CD4-positive, CD25-positive, alpha-beta regulatory T cell (primary cell): Measurements from ENCODE around the gene LDB2. TPM values are rescaled to one million over a fixed set of nuclear protein-coding genes. Genes with fewer than 3 reads are reported as not detected.

Source experiments
- ATAC-seq, 2 donors: fragments of 150-1000 bp; cut with Tn5 transposase; one replicate each; pipeline ENCODE4 v1.10.0; 2021; ENCODE audit warnings: low read depth in 2 of 2, moderate number of reproducible peaks in 2 of 2, moderate library complexity in 1 of 2
- DNase-seq, 3 donors: peaks; one replicate each; pipeline versions ENCODE4 v3.0.0 to v3.0.0-alpha.2; 2012 to 2022; ENCODE audit warnings: mixed read lengths in 1 of 3
- H3K27ac ChIP-seq: one replicate; pipeline ENCODE4 v1.7.0; 2013; ENCODE audit warnings: mild to moderate bottlenecking, low read length; ENCODE audit not compliant: insufficient read depth, poor library complexity, severe bottlenecking
- H3K27me3 ChIP-seq: one replicate; pipeline ENCODE4 v1.7.0; 2013; ENCODE audit warnings: low read length; ENCODE audit not compliant: control insufficient read depth, insufficient read depth
- H3K36me3 ChIP-seq: one replicate; pipeline ENCODE4 v1.7.0; 2013; ENCODE audit warnings: mild to moderate bottlenecking, low read length, moderate library complexity; ENCODE audit not compliant: control insufficient read depth, insufficient read depth
- H3K4me1 ChIP-seq: 2 replicates; pipeline ENCODE4 v1.7.0; 2013; ENCODE audit warnings: mild to moderate bottlenecking, low read length; ENCODE audit not compliant: insufficient read depth, control insufficient read depth, poor library complexity, severe bottlenecking
- H3K4me3 ChIP-seq: one replicate; pipeline ENCODE4 v1.7.0; 2013; ENCODE audit warnings: low read depth, mild to moderate bottlenecking, low read length, moderate library complexity
- H3K9me3 ChIP-seq, 2 experiments: 1 replicate in 1 of 2; 2 replicates in 1 of 2; pipeline ENCODE4 v1.7.0; 2013; ENCODE audit warnings: low read length in 2 of 2, mild to moderate bottlenecking in 1 of 2, moderate library complexity in 1 of 2; ENCODE audit not compliant: control insufficient read depth in 2 of 2
- H3K27ac Mint-ChIP-seq, 3 donors: one replicate each; pipeline ENCODE4 v1.8.0; 2020 to 2022; ENCODE audit warnings: mild to moderate bottlenecking in 3 of 3, mixed read lengths in 3 of 3, moderate library complexity in 2 of 3
- H3K27me3 Mint-ChIP-seq: one replicate; pipeline ENCODE4 v1.8.0; 2022; ENCODE audit warnings: mild to moderate bottlenecking, mixed read lengths
- H3K36me3 Mint-ChIP-seq: one replicate; pipeline ENCODE4 v1.8.0; 2020; ENCODE audit warnings: mixed read lengths
- H3K4me1 Mint-ChIP-seq, 4 donors: one replicate each; pipeline ENCODE4 v1.8.0; 2020 to 2022; ENCODE audit warnings: mixed read lengths in 4 of 4, mild to moderate bottlenecking in 1 of 4
- H3K4me3 Mint-ChIP-seq, 4 donors: one replicate each; pipeline ENCODE4 v1.8.0; 2020 to 2022; ENCODE audit warnings: mild to moderate bottlenecking in 4 of 4, mixed read lengths in 4 of 4, moderate library complexity in 3 of 4
- H3K9me3 Mint-ChIP-seq, 7 donors: one replicate each; pipeline ENCODE4 v1.8.0; 2020 to 2022; ENCODE audit warnings: mixed read lengths in 7 of 7, mild to moderate bottlenecking in 3 of 7, moderate library complexity in 2 of 7
- polyA plus RNA-seq, 4 donors: library from polyadenylated mRNA; unstranded; fragments of 300-500 nt; fragmentation: Illumina TruSeq; gene quantifications; one replicate each; pipeline ENCODE4 v1.2.3, GENCODE V29; 2021
- total RNA-seq: library from RNA; stranded (reverse); gene quantifications from one replicate; pipeline ENCODE4 v1.2.3, GENCODE V29; 2022

Gene LDB2
- total and polyA plus RNA-seq, 5 donors from 2014 or later, result not detected

GRCh38 chr4:16721613-16722291 is 176.7 kb downstream of the LDB2 start:
- peaks cover 0 to 15% (median 2%) of the 10 kb centered on the region in 7 donors for H3K9me3 Mint-ChIP-seq
- H3K4me3 Mint-ChIP-seq, result no peak overlapping the region
- Histone ChIP-seq H3K4me1 (no peaks in the 10 kb centered on the region), H3K4me3 (no peak overlapping the region), H3K27me3 (no peaks in the 10 kb centered on the region), H3K27ac (no peak overlapping the region), H3K9me3 (no peaks in the 10 kb centered on the region), H3K36me3 (no peaks in the 10 kb centered on the region)
- DNase-seq (no peak), ATAC-seq (no peak)
- no peak overlapping the region for H3K27ac Mint-ChIP-seq
- no peaks in the 10 kb centered on the region for H3K27me3 Mint-ChIP-seq
- no peaks in the 10 kb centered on the region for H3K36me3 Mint-ChIP-seq
- no peaks in the 10 kb centered on the region for H3K4me1 Mint-ChIP-seq

- Mint-ChIP-seq H3K27ac (no peak overlapping the region), H3K9me3 (peaks cover 0 to 15% (median 2%) of the 10 kb centered on the region in 7 donors), H3K36me3 (no peaks in the 10 kb centered on the region), H3K4me1 (no peaks in the 10 kb centered on the region), H3K4me3 (no peak overlapping the region), H3K27me3 (no peaks in the 10 kb centered on the region)
- no peaks in the 10 kb centered on the region for H3K36me3 ChIP-seq
- no peaks in the 10 kb centered on the region for H3K4me1 ChIP-seq
- no peaks in the 10 kb centered on the region for H3K27me3 ChIP-seq
- no peak overlapping the region for H3K27ac ChIP-seq
- no peak overlapping the region for H3K4me3 ChIP-seq
- no peaks in the 10 kb centered on the region for H3K9me3 ChIP-seq
- ATAC-seq (no peak), DNase-seq (no peak)
Observed at GRCh38 chr4:16720761-16721160, 177.7 kb downstream of the LDB2 start.

- Mint-ChIP-seq H3K27ac (no peak overlapping the region), H3K4me3 (no peak overlapping the region), H3K36me3 (no peaks in the 10 kb centered on the region), H3K9me3 (peaks cover 0 to 4% (median 2%) of the 10 kb centered on the region in 7 donors), H3K4me1 (no peaks in the 10 kb centered on the region), H3K27me3 (no peaks in the 10 kb centered on the region)
- no peak overlapping the region for H3K4me3 ChIP-seq
- no peaks in the 10 kb centered on the region for H3K9me3 ChIP-seq
- DNase-seq (no peak), ATAC-seq (no peak)
- H3K4me1 ChIP-seq, result no peaks in the 10 kb centered on the region
- no peaks in the 10 kb centered on the region for H3K27me3 ChIP-seq
- H3K36me3 ChIP-seq, result no peaks in the 10 kb centered on the region
- H3K27ac ChIP-seq, result no peak overlapping the region
Observed at GRCh38 chr4:16717266-16717970, 181.0 kb downstream of the LDB2 start.

- DNase-seq, result no peak
- Histone ChIP-seq H3K27me3 (no peaks in the 10 kb centered on the region), H3K27ac (no peak overlapping the region), H3K4me1 (no peaks in the 10 kb centered on the region), H3K4me3 (no peak overlapping the region), H3K9me3 (no peaks in the 10 kb centered on the region), H3K36me3 (no peaks in the 10 kb centered on the region)
- H3K27ac Mint-ChIP-seq, result no peak overlapping the region
- ATAC-seq, result no peak
- H3K27me3 Mint-ChIP-seq, result no peaks in the 10 kb centered on the region
- no peak overlapping the region for H3K4me3 Mint-ChIP-seq
- peaks cover 0 to 9% (median 2%) of the 10 kb centered on the region in 7 donors for H3K9me3 Mint-ChIP-seq
- H3K4me1 Mint-ChIP-seq, result no peaks in the 10 kb centered on the region
- H3K36me3 Mint-ChIP-seq, result no peaks in the 10 kb centered on the region
Observed at GRCh38 chr4:16715482-16715881, 183.0 kb downstream of the LDB2 start.

- H3K9me3 ChIP-seq, result no peaks in the 10 kb centered on the region
- DNase-seq, result no peak
- no peak for ATAC-seq
- Mint-ChIP-seq H3K27ac (no peak overlapping the region), H3K4me3 (no peak overlapping the region), H3K4me1 (no peaks in the 10 kb centered on the region), H3K27me3 (no peaks in the 10 kb centered on the region), H3K36me3 (no peaks in the 10 kb centered on the region), H3K9me3 (peaks cover 0 to 9% (median 0%) of the 10 kb centered on the region in 7 donors)
- no peaks in the 10 kb centered on the region for H3K4me1 ChIP-seq
- no peaks in the 10 kb centered on the region for H3K27me3 ChIP-seq
- H3K27ac ChIP-seq, result no peak overlapping the region
- no peak overlapping the region for H3K4me3 ChIP-seq
- H3K36me3 ChIP-seq, result no peaks in the 10 kb centered on the region
Observed at GRCh38 chr4:16714191-16714590, 184.3 kb downstream of the LDB2 start.

GRCh38 chr4:16713696-16714095 is 184.7 kb downstream of the LDB2 start:
- Mint-ChIP-seq H3K4me3 (no peak overlapping the region), H3K27ac (no peak overlapping the region), H3K36me3 (no peaks in the 10 kb centered on the region), H3K4me1 (no peaks in the 10 kb centered on the region), H3K27me3 (no peaks in the 10 kb centered on the region), H3K9me3 (peaks cover 0 to 9% (median 0%) of the 10 kb centered on the region in 7 donors)
- Histone ChIP-seq H3K27ac (no peak overlapping the region), H3K4me1 (no peaks in the 10 kb centered on the region), H3K27me3 (no peaks in the 10 kb centered on the region), H3K36me3 (no peaks in the 10 kb centered on the region), H3K4me3 (no peak overlapping the region), H3K9me3 (no peaks in the 10 kb centered on the region)
- no peak for ATAC-seq
- no peak for DNase-seq

GRCh38 chr4:16713271-16713670 is 185.2 kb downstream of the LDB2 start:
- Mint-ChIP-seq H3K36me3 (no peaks in the 10 kb centered on the region), H3K27me3 (no peaks in the 10 kb centered on the region), H3K4me3 (no peak overlapping the region), H3K4me1 (no peaks in the 10 kb centered on the region), H3K27ac (no peak overlapping the region), H3K9me3 (peaks cover 0 to 9% (median 2%) of the 10 kb centered on the region in 7 donors)
- Histone ChIP-seq H3K4me1 (no peaks in the 10 kb centered on the region), H3K27me3 (no peaks in the 10 kb centered on the region), H3K27ac (no peak overlapping the region), H3K36me3 (no peaks in the 10 kb centered on the region), H3K9me3 (no peaks in the 10 kb centered on the region), H3K4me3 (no peak overlapping the region)
- DNase-seq, result no peak
- no peak for ATAC-seq

GRCh38 chr4:16710198-16710597 is 188.2 kb downstream of the LDB2 start:
- H3K4me3 Mint-ChIP-seq, result no peak overlapping the region
- H3K27ac Mint-ChIP-seq, result no peak overlapping the region

More at GRCh38 chr4:16710198-16710597, 188.2 kb downstream of the LDB2 start:
- Mint-ChIP-seq H3K4me1 (no peaks in the 10 kb centered on the region), H3K9me3 (peaks cover 0 to 9% (median 2%) of the 10 kb centered on the region in 7 donors), H3K36me3 (no peaks in the 10 kb centered on the region), H3K27me3 (no peaks in the 10 kb centered on the region)
- Histone ChIP-seq H3K27me3 (no peaks in the 10 kb centered on the region), H3K4me3 (no peak overlapping the region), H3K27ac (no peak overlapping the region), H3K9me3 (no peaks in the 10 kb centered on the region), H3K36me3 (no peaks in the 10 kb centered on the region), H3K4me1 (no peaks in the 10 kb centered on the region)
- DNase-seq (no peak), ATAC-seq (no peak)
